Ovary (tissue), 9 donors: Measurements from ENCODE around the gene SLC41A1. TPM values are rescaled to one million over a fixed set of nuclear protein-coding genes. Genes with fewer than 3 reads are reported as not detected.

ENCODE experiments used
- DNase-seq, 5 donors: peaks; one replicate each; pipeline ENCODE4 v3.0.0-alpha.2; 2019 to 2020
- H3K27ac ChIP-seq, 2 donors: fragments of 200-600 bp; one replicate each; pipeline versions ENCODE4 v1.5.1 to v1.8.0; 2019 to 2022
- H3K27me3 ChIP-seq: fragments of 200-600 bp; one replicate; pipeline ENCODE4 v1.8.0; 2022
- H3K36me3 ChIP-seq: fragments of 200-600 bp; sonication (generic); one replicate; pipeline ENCODE4 v1.5.1; 2019
- H3K4me1 ChIP-seq: one replicate; pipeline ENCODE4 v1.8.1; 2013; ENCODE audit warnings: mild to moderate bottlenecking, moderate library complexity; ENCODE audit not compliant: insufficient read depth
- H3K4me3 ChIP-seq: fragments of 200-600 bp; sonication (generic); one replicate; pipeline ENCODE4 v1.5.1; 2017
- H3K9me3 ChIP-seq, 2 donors: fragments of 200-600 bp in 1 of 2; sonication (generic) in 1 of 2; one replicate each; pipeline versions ENCODE4 v1.5.1 to v1.8.1; 2013 to 2019; ENCODE audit warnings: mild to moderate bottlenecking in 1 of 2, moderate library complexity in 1 of 2
- EP300 ChIP-seq: sonication (generic); formaldehyde crosslinking; IDR thresholded peaks from one replicate; pipeline ENCODE4 v1.6.1; 2017; ENCODE audit warnings: antibody characterized with exemption
- POLR2A ChIP-seq: fragments of 450-650 bp; IDR thresholded peaks from one replicate; pipeline ENCODE4 v1.6.1; 2017; ENCODE audit warnings: antibody characterized with exemption, mild to moderate bottlenecking, moderate library complexity
- WGBS, 3 donors: extraction: QIAGEN DNeasy Blood & Tissue Kit in 1 of 3; methylation state at CpG; one replicate each; pipeline versions ENCODE4 v1.1.5 to v1.1.7; 2013 to 2017; 5-methylcytosine and 5-hydroxymethylcytosine counted together
- intact Hi-C, 4 donors: fragments of 100-400 bp; cut with DNase I; formaldehyde crosslinking; loops; one replicate each; pipeline versions ENCODE4 v1.11.0 to v1.15.1; 2022 to 2023
- polyA plus RNA-seq, 2 donors: library from polyadenylated mRNA; stranded (reverse); fragments of 200-250 nt in 1 of 2; fragments of 350-450 nt in 1 of 2; fragmentation: Illumina TruSeq in 1 of 2; extraction: RNeasy Lipid Tissue Mini Kit (QIAGEN cat#74804) in 1 of 2; gene quantifications; one replicate each; pipeline ENCODE4 v1.2.3, GENCODE V29; 2013 to 2014
- total RNA-seq, 7 donors: library from RNA; depleted of rRNA in 2 of 7; stranded (reverse); fragments of >200 nt in 2 of 7; fragmentation: NEBNext Ultra II Directional in 3 of 7; extraction: Animal tissue kit (Norgen Biotek cat#: 25700) in 3 of 7; gene quantifications; one replicate each; pipeline versions ENCODE4 v1.1.0 to v1.2.4, GENCODE V29; 2016 to 2023
- TF ChIP-seq, protein P1 (sequence below), 3 donors: fragments of 450-650 bp in 2 of 3; fragments of 200-600 bp in 1 of 3; IDR thresholded peaks; one replicate each; pipeline versions ENCODE4 v1.5.1 to v1.8.0; 2016 to 2022; ENCODE audit warnings: antibody characterized with exemption in 3 of 3, mild to moderate bottlenecking in 1 of 3
- donor health status: DM: no; HTN: no; CAD: no; lungs with moderate emphysema.
- donor health status: DM: no; HTN: no; CAD: no.
- donor health status: Bipolar disorder and iron deficiency.
- donor health status: DM: yes; HTN: yes; CAD: no.
- donor health status: DM: no; HTN: no; CAD: no.
- donor health status: DM: yes; HTN: yes; CAD: no.

Gene SLC41A1
- total and polyA plus RNA-seq, 9 donors, result 12.5 to 75.9 (median 33.5) TPM

DNA sequence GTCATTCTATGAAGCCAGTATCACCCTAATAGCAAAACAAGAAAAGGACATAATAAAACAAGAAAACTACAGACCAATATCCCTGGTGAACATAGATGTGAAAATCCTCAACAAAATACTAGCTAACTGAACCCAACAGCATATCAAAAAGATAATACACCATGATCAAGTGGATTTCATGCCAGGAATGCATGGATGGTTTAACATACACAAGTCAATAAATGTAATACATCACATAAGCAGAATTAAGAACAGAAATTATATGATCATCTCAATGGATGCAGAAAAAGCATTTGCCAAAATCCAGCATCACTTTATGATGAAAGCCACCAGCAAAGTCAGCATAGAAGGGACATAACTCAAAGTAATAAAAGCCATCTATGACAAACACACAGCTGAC, 43.4 kb upstream of the SLC41A1 start:
- TF ChIP-seq EP300, result no peak
- TF ChIP-seq POLR2A, result no peak
- TF ChIP-seq, protein P1, sequence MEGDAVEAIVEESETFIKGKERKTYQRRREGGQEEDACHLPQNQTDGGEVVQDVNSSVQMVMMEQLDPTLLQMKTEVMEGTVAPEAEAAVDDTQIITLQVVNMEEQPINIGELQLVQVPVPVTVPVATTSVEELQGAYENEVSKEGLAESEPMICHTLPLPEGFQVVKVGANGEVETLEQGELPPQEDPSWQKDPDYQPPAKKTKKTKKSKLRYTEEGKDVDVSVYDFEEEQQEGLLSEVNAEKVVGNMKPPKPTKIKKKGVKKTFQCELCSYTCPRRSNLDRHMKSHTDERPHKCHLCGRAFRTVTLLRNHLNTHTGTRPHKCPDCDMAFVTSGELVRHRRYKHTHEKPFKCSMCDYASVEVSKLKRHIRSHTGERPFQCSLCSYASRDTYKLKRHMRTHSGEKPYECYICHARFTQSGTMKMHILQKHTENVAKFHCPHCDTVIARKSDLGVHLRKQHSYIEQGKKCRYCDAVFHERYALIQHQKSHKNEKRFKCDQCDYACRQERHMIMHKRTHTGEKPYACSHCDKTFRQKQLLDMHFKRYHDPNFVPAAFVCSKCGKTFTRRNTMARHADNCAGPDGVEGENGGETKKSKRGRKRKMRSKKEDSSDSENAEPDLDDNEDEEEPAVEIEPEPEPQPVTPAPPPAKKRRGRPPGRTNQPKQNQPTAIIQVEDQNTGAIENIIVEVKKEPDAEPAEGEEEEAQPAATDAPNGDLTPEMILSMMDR (IDR thresholded peaks at IDR 0.05), result no peak
- no peak for DNase-seq
- Histone ChIP-seq H3K27me3 (no peaks in the 10 kb centered on the region), H3K9me3 (no peaks in the 10 kb centered on the region), H3K27ac (no peak overlapping the region), H3K4me1 (no peaks in the 10 kb centered on the region), H3K36me3 (no peaks in the 10 kb centered on the region), H3K4me3 (no peak overlapping the region)
- intact Hi-C loops, result no loop called here

DNA sequence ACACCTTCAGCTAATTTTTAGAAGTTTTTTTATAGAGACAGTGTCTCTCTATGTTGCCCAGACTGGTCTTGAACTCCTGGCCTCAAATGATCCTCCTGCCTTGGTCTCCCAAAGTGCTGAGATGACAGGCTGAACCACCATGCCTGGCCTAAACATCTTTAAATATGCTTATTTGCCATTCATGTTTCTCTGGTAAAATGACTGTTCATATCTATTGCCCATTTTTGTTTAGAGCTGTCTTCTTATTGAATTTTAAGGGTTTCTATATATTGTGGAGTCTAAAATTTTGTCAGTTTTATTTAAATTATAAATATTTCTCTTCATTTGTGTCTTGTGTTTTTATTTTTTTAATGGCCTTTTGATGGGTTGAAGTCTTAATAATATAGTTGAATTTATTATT, 40.0 kb upstream of the SLC41A1 start:
- Histone ChIP-seq H3K27ac (no peak overlapping the region), H3K4me3 (no peak overlapping the region), H3K4me1 (no peaks in the 10 kb centered on the region), H3K36me3 (no peaks in the 10 kb centered on the region), H3K9me3 (no peaks in the 10 kb centered on the region), H3K27me3 (no peaks in the 10 kb centered on the region)
- TF ChIP-seq, protein P1 (IDR thresholded peaks at IDR 0.05), result no peak
- no peak for TF ChIP-seq EP300
- no peak for TF ChIP-seq POLR2A
- intact Hi-C loops, result no loop called here
- no peak for DNase-seq

DNA sequence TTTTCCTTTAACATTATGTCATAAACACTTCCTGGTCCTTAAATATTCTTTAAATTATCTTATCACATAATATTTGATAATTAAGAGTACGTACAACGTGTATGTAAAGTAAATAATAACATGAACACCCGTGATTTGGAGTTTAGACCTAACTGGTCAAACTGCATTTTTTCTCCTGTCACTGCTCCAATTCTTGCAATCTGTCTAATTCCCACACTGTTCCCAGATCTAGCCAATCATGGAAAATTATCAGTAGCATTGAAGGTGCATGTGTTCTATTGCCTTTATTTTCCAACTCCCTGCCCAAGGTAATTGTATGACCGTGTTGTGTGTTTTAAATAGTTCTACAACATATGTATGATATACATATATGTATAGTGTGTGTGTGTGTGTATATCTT, 39.0 kb upstream of the SLC41A1 start:
- 59 to 74% (median 72%) methylated on average over 4 of the region's 4 CpGs for WGBS, 3 donors
- H3K9me3 ChIP-seq, result no peaks in the 10 kb centered on the region
- intact Hi-C loops, result no loop called here
- DNase-seq, result no peak
- H3K4me3 ChIP-seq, result no peak overlapping the region
- H3K36me3 ChIP-seq, result no peaks in the 10 kb centered on the region
- no peak overlapping the region for H3K27ac ChIP-seq
- TF ChIP-seq, protein P1 (IDR thresholded peaks at IDR 0.05), result no peak
- no peak for TF ChIP-seq POLR2A
- no peak for TF ChIP-seq EP300
- H3K27me3 ChIP-seq, result no peaks in the 10 kb centered on the region
- H3K4me1 ChIP-seq, result no peaks in the 10 kb centered on the region

DNA sequence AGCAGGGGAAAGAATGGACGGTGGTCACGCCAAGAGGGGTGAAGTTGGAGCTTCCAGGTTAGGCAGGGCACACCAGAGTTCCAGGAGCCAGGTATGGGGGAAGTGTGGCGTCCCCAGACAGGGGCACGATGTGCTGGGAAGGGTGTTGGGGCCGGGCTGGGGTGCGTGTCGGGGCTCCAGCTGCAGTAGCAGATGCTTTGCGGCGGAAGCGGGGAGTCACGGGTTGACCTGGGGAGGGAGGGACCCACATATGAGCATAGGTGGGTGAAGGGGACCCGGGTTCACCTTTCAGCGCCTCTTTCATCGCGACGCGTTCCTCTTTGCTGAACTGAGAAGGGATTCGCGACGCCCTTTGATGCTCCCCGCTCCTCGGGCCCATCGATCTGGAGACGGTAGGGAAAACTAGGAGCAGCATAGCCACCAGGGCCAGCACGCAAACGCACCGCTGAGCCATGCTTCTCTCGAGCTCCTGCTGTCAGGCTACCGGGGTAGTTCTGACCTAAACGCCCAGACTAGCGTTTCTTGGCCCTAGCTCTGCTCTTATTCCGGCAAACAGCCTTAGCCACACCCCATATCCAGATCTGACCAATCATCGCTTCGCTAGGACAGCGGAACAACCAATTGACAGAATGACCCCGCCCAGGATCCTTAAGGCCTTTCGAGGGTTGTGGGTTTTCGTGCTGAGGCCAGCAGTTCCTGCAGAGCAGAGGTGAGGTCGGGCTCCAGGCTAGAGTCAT, 36.8 kb upstream of the SLC41A1 start, which contains the start of gene PM20D1:
Gene PM20D1 (minus strand): TSS at position 514 of the 737 bp plus-strand sequence. CDS start 60 bp downstream, at position 454.
- intact Hi-C loops, result no loop called here
- H3K36me3 ChIP-seq, result no peaks in the 10 kb centered on the region
- TF ChIP-seq EP300 (no peak), POLR2A (no peak)
- TF ChIP-seq, protein P1 (IDR thresholded peaks at IDR 0.05), result no peak
- no peak within 1 kb of the TSS for H3K27ac ChIP-seq
- 14 to 89% (median 35%) methylated on average over 39 of the region's 39 CpGs for WGBS, 3 donors
- no peaks in the 10 kb centered on the region for H3K9me3 ChIP-seq
- no peaks in the 10 kb centered on the region for H3K27me3 ChIP-seq
- H3K4me1 ChIP-seq, result no peaks in the 10 kb centered on the region
- H3K4me3 ChIP-seq, result peak within 1 kb of the TSS; percentile 19
- DNase-seq, result peak; percentile 73 to 86 (median 81)
